ENCODE results near the gene TXNDC12.
A peak's percentile ranks its signal among the peaks of the same experiment; 100 is the strongest.
"Not testable (repeated sequence)": the region's sequence is repeated elsewhere in the genome, so short reads cannot be mapped to it uniquely, and the experiment has no call there.

The TXNDC12 gene

DNA sequence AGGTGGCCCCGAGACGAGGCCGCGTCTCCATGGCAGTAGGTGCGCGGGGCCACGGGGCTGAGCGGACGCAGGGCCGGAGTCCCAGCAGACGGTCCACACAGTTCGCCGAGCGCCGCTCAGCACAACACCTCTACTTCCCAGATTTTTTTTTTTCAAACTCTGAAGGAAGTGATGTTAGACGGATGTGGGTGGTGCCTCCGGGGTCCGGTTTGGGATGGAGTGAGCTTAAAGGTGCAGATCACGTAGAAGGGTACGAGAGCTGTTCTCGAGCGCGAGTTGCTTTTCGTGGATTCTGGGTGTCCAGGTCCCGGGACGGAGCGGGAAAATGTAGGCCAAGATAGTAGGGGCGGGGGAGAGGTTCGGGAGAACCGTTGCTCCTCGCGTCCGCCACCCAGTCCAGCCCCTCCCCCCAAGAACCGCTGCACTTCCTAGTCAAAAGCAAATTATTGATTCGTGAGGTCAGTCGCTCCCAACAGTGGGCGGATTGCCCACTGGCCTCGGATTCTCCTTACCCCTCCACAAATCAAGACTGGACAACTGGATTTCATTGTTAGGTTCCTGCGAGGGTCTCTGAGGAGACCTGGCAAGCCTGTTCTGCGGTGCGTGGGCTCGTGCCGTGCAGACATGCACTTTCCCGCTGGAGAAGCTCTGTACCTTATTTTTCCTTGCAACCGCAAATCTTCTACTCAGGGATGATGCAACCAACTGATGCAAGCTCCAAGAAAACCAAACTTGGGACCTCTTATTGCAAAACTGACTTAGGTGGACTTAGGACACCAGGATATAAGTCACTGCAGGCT, at the start of gene TXNDC12:
TXNDC12 (minus strand) TSS at position 126 of the 800 bp plus-strand sequence; CDS start at position 31, 95 bp downstream.
- peak; percentile 89 for DNase-seq (ENCODE audit: low read depth)

DNA sequence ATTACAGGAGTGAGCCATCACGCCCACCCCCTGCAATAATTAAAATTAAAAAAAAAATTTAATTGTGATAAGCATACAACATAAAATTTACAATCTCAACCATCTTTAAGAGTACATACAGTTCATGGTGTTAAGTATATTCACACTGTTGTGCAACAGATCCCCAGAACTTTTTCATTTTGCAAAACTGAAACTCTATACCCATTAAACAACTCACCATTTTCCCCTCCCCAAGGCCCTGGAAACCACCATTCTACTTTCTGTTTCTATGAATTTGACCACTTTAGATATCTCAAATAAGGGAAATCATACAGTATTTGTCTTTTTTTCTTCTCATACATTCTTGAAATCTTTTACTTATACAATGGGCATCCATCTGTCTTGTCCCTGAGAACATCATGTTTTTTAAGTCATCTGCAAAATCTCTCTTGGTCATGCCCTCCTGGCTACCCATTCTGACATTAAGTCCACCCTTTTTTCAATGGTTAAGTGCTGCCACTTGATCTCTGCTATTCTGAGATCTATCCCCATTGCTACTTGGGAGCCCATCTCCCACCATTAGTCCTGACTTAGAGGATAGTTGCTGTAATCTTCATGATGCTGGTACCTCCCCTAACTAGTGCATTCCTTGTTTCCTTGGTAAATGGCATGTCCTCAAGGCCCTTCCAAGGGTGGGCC, 47.5 kb upstream of the TXNDC12 start:
- peak; percentile 41 for DNase-seq (ENCODE audit: low read depth)

DNA sequence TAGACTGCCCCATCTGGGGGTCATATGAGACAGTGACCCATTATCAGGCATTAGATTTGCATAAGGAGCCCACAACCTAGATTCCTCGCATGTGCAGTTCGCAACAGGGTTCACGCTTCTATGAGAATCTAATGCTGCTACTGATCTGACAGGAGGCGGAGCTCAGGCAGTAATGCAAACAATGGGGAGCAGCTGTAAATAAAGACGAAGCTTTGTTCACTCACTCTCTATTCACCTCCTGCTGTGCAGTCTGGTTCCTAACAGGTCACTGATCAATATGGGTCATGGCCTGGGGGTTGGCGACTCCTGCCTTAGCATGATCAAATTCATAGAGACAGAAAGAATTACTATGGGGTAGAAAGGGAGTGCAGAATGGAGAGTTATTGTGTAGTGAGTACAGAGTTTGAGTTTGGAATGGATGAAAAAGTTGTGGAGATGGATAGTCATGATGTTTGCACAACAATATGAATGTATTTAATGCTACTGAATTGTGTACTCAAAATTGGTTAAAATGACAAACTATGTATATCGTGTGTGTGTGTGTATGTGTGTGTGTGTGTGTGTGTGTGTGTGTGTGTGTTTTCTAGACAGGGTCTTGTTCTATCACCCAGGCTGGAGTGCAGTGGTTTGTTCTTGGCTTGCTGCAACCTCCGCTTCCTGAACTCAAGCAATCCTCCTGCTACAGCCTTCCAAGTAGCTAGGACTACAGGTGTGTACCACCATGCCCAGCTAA, 43.3 kb upstream of the TXNDC12 start:
- no peak for DNase-seq (ENCODE audit: low read depth)

DNA sequence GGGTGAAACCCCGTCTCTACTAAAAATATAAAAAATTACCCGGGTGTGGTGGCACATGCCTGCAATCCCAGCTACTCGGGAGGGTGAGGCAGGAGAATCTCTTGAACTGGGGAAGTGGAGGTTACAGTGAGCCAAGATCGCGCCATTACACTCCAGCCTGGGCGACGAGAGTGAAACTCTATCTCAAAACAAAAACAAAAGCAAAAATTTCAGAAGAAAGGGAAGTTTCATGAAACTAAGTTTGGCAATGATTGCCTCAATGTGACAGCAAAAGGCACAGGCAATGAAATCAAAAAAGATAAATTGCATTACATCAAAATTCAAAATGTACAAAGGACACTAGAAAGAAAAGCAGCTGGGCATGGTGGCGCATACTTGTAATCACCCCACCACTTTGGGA, 41.2 kb upstream of the TXNDC12 start:
- DNase-seq (ENCODE audit: low read depth): no peak

DNA sequence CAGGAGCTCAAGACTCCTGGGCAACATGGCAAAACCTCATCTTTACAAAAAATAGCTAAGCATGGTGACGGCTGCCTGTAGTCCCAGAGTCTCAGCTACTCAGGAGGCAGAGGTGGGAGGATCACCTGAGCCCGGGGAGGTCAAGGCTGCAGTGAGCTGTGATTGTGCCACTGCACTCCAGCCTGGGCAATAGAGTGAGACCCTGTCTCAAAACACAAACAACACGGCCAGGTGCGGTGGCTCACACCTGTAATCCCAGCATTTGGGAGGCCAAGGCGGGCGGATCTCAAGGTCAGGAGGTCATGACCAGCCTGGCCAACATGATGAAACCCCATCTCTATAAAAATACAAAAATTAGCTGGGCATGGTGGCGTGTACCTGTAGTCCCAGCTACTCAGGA, 39.3 kb upstream of the TXNDC12 start:
- not testable (repeated sequence) for DNase-seq (ENCODE audit: low read depth)

DNA sequence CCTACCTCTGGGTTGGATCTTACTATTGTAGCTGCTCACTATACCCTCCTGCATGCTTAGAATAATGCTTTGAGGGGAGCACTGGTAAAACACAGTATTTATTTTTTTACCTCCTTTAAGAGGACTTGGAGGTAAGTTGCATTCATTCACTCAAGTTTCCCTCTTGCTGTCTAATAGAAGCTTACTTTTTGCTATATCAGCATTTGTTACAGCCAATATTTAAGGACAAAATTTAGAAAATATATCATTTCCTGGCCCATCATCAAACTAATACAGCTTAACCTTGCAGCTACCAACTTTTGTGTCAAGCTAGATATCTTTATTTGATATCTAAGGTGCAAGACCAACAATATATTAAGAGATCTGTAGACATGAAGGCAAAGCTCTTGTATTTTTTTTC, 32.9 kb upstream of the TXNDC12 start:
- not testable (repeated sequence) for DNase-seq (ENCODE audit: low read depth)

DNA sequence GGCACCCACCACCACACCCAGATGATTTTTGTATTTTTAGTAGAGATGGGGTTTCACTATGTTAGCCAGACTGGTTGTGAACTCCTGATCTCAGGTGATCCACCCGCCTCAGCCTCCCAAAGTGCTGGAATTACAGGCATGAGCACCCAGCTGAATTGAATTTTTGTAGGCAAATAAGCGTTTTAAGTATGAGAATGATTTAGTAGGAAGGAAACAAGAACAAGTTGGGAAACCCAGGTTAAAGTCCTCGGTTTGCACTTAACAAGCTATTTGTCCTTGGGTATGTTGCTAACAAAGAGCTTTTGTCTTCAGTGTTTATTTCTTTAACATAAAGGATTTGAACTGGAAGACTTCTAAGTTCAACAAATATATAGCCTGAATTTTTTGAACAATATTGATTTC, 25.0 kb upstream of the TXNDC12 start:
- no peak for DNase-seq (ENCODE audit: low read depth)

DNA sequence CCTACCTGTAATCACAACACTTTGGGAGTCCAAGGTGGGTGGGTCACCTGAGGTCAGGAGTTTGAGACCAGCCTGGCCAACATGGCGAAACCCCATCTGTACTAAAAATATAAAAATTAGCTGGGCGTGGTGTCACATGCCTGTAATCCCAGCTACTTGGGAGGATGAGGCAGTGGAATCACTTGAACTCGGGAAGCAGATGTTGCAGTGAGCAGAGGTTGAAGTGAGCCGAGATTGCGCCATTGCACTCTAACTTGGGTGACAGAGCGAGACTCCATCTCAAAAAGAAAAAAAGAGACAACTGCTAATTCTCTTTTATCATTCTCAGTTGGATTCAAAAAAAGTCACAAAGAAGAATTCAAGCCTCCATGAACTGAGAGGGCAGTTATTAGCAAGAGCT, 22.3 kb upstream of the TXNDC12 start:
- DNase-seq (ENCODE audit: low read depth): not testable (repeated sequence)

DNA sequence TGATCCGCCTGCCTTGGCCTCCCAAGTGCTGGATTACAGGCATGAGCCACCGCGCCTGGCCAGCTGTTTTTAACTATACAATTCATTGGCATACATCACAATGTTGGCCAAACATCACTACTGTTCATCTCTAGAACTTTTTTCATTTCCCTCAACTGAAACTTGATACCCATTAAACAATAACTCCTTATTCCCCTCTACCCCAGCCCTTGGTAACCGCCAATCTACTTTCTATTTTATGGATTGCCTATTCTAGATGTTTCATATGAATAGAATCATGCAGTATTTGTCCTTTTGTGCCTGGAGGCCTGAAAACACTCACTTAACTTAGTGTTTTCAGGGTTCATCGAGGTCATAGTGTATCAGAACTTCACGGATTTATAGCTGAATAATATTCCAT, 17.3 kb upstream of the TXNDC12 start:
- DNase-seq (ENCODE audit: low read depth): peak; percentile 20

DNA sequence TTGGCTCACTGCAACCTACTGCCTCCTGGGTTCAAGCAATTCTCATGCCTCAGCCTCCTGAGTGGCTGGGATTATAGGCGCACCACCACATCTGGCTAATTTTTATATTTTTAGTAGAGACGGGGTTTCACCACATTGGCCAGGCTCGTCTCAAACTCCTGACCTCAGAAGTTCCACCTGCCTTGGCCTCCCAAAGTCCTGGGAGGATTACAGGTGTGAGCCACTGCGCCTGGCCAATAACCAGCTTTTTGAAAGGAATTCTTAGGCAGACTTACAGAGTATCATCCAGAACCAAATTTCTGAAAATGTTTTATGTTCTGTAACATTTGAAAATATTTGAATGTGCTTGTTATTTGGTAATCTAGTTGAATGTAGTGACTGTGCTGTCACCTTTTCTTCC, 15.7 kb upstream of the TXNDC12 start:
- no peak for DNase-seq (ENCODE audit: low read depth)

DNA sequence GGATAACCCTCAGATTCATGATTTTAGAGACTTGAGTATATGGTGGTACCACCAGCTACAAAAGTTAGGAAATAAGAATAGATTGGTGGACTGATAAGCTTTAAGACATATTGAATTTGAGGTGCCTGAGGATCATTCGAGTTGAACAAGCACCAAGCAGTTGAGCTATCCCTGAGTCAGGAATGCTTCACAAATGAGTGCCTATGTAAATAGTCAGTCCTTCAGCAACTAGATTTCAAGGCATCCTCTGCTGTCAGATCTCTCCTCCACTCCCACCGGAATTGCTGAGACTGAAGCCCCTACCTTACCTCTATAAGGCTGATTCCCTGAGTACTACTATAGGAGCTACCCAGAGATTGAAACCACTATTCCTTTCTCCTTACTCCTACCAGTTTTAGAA, 8.2 kb upstream of the TXNDC12 start:
- DNase-seq (ENCODE audit: low read depth): no peak

DNA sequence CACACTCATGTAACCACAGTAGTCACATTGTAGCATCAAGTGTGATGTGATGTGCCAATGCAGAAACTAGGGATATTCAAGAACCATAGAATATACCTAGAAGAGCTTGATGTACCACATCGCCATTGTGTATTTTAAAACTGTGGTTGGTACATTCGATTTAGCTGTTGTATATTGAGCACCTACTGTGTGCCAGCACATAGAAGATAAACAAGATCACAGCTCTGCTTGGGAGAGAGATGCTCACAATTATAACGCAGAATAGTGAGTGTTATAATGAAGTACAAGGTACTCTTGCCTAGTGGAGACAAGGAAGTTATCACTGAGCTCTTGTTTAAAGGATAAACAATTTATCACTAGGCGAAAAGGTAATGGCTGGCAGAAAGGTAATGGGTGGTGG, 5.8 kb upstream of the TXNDC12 start:
- no peak for DNase-seq (ENCODE audit: low read depth)

DNA sequence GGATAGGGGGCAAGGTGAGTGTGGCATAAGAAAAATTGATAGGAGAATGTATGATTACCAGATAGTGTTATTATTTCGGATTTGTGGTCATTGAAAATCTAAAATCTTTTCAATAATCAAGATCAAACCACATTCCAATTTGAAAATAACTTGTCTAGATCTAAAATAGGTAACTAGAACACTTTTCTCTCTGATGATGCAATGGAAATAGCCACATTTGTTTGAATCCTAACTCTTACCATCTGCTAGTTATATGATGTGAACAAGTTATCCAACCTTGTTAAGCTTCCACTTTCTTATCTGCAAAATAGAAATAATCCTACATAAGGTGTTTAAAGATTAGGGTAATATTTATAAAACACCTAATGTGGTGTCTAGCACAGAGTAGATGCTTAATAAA, 4.9 kb upstream of the TXNDC12 start:
- no peak for DNase-seq (ENCODE audit: low read depth)

DNA sequence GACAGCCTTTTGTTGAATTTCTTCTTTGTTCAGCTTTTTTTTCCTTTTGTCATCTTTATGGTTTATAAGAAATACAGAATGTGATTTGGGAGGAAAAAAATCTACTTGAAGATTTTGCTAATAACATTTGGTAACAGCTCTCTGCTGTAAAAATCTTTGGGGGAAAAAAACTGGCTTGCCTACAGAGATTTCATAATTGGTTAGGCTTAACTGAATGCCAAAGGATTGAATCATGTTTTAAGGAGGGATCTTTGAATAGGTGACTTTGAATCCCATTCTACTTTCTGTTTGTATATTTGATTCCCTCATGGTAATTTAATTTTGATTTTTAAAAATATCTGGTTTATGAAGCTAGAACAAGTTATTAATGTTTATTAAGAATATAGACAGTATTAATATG, 4.3 kb upstream of the TXNDC12 start:
- DNase-seq (ENCODE audit: low read depth): peak; percentile 49

DNA sequence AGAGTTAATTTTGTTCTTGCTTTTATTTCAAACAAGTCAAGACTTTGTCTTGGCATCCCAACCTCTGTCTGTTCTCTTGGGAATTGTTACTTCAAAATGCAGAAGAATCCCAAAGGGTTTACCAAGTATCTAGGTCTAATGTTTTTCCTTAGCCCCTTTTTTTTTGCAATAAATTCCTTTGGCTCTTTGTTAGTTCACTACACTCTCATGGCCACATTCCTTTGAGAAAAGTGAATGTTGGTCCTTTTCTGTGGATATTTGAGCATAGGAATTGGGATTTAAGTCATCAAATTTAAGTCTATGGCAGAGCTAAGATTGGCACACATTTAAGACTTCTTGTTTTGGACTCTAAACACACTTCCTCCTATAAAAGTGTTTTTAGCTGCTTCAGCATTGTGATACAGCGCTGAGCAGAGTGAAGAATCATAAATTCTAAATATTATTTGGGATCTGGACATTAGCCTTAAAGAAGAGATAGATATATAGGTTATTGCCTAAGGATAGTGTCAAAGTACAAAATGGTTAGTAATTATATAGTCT, 3.0 kb upstream of the TXNDC12 start:
- DNase-seq (ENCODE audit: low read depth): no peak

DNA sequence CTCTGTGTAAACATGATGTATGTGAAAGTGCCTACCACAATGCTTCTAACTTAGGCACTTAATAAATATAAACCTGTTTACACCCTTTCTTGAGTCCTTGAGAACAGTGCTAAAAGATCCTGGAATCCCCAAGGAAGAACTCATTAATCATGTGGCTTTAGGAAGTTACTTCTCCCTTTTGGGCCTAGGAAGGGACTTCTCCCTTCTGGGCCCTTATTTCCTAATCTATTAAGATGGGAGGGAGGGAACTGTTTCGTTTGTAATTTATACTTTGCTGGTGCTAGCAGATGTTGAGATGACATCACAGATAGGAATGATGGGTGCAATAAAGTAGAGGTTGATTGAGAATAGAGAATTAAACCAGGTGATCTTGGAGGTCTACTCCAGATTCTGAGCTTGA, 2.3 kb upstream of the TXNDC12 start:
- DNase-seq (ENCODE audit: low read depth): peak; percentile 11

DNA sequence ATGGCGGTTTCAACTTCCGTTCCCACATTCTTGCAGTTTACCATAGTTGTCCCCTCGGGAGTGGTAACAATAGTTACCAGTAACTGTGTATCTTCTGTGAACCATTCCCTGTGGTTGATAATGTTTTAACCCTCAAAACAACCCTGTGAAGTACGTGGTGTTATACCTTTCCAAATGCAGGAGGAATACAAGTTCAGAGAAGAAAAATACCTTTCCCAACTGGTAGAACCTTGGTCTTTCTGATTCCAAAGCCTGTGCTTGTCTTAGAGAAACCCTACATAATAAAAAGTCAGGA, 1.9 kb upstream of the TXNDC12 start:
- peak; percentile 70 for DNase-seq (ENCODE audit: low read depth)

DNA sequence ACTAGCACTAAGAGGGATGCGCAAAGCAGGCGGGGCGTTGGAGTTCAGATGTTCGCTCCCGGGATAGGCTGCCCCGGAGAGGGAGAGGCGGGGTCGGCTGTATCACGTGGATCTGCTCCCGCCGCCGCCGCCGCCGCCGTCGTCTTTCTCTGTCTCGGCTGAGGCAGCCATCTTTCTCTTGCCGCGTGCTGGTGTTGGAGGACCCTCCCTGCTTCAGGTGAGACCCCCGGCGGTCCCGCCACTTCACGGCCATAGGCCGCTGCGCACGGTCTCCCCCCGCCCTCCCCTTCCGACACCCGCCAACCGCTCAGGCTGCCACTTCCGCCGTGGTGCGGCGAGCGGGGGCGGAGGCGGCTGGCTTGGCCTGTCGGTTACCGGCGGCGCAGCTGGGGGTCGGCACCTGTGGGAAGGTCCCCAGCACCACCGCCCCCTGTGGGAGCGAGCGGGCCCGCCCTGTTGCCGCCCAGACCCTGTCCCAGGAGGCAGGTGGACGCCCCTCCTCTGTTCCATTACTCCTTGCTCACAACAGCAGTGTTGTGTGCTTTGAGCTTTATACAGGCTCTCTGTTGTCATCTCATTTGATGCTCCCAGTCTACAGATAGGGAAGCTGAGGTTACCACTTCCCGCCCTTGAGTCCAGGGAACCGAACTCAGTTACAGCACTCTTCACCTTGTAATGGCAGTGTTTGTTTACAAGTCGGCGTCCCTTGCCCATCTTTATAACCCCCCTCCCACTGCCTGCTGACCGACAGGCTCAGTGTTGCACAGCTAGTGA, 1.4 kb upstream of the TXNDC12 start, which contains the start of gene BTF3L4:
BTF3L4 (plus strand) TSS at position 133 of the 774 bp plus-strand sequence. CDS start 3,553 bp downstream, outside the sequence.
- DNase-seq (ENCODE audit: low read depth): peak; percentile 90

DNA sequence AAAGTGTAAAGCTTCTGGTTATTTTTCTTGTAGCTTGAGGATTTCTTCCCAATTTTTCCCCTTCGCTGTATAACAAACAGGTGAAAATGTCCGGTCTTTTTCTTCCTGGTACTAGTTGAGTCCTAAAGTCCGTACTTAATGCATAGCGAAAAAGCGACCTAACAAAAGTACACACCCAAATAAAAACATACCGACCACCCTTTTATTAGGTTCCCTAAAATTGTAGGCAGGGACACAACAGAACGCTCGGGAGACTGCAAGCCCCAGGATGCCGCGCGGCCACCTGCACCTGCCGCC, 823 bp upstream of the TXNDC12 start:
- DNase-seq (ENCODE audit: low read depth): no peak

DNA sequence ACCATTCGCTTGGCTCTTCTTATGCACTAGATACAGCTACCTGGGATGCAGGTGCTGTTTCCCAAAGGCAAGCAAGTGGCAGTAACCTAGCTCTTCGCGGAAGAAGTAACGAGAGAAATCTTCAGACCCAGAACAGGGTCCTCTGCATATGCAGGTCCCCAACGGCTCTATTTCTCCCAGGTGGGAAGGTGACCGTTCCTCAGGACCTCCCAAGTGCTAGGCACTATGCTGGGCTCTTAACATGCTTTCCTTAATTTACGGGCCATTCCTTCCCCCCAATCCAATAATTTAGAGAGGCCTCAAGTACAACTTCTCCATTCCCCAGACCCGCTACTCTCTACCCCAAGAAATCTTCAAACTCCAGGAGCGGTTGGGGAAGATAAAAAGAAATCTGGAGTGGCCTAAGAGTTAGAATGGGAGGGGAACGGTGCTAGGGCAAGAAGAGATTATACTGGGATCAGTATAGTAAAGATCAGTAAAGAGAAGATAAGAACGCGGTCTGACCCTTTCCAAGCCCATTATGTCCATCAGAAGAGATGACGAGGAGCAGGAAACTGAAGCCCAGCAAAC, 410 bp downstream of the TXNDC12 start:
- DNase-seq (ENCODE audit: low read depth): no peak

DNA sequence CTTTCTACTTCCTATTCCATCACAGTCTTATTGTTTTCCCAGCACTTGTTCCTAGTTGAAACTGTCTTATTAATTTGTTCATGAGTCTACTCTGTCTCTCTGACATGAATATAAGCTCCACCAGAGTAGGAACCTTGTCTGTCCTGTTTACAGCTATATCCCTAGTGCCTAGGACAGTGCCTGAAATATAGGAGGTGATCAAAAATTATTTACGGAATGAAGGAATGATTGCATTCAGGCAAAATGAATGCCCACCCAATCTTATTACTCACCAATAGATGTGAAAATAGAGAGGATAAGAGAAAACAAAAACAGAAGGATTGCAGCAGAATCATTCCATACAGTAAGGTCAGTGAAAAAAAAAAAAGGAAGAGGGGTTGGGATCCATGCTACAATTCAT, 1.1 kb downstream of the TXNDC12 start:
- no peak for DNase-seq (ENCODE audit: low read depth)

DNA sequence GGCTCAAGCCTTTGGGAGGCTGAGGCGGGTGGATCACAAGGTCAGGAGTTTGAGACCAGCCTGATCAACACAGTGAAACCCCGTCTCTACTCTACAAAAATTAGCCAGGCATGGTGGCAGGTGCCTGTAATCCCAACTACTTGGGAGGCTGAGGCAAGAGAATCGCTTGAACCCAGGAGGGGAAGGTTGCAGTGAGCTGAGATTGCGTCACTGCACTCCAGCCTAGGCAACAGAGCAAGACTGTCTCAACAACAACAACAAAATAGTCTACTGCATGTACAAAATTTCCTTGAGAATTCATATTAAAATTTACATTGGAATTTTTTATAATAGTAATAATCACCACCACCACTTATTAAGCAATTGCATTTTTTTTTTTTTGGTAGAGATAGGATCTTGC, 5.7 kb downstream of the TXNDC12 start:
- not testable (repeated sequence) for DNase-seq (ENCODE audit: low read depth)
